Amniotic stem cell (primary cell): ENCODE measurements around the gene ZNF438.

Experiments
- DNase-seq: peaks from one replicate; lab custom pipeline; 2025; lab: John Stamatoyannopoulos, UW

The ZNF438 gene

GRCh38 chr10:31014161-31014875 is 17.3 kb downstream of the ZNF438 start:
- no peak for DNase-seq

- no peak for DNase-seq
These were observed 18.3 kb downstream of the ZNF438 start for GRCh38 chr10:31013331-31013730.

- DNase-seq: no peak
These were observed 20.0 kb downstream of the ZNF438 start for GRCh38 chr10:31011665-31012022.

- DNase-seq: no peak
These were observed 20.5 kb downstream of the ZNF438 start for GRCh38 chr10:31011017-31011664.

GRCh38 chr10:31010062-31010461 is 21.6 kb downstream of the ZNF438 start:
- no peak for DNase-seq

- no peak for DNase-seq
These were observed 25.8 kb downstream of the ZNF438 start for GRCh38 chr10:31005895-31006294.

- DNase-seq: peak; percentile 8
These were observed 27.0 kb downstream of the ZNF438 start for GRCh38 chr10:31004611-31005193.

GRCh38 chr10:31001740-31002139 is 29.9 kb downstream of the ZNF438 start:
- DNase-seq: no peak

- DNase-seq: no peak
These were observed 30.8 kb downstream of the ZNF438 start for GRCh38 chr10:31000867-31001266.

GRCh38 chr10:31000071-31000782 is 31.4 kb downstream of the ZNF438 start:
- DNase-seq: no peak

GRCh38 chr10:30999070-30999712 is 32.5 kb downstream of the ZNF438 start:
- no peak for DNase-seq

- no peak for DNase-seq
These were observed 34.0 kb downstream of the ZNF438 start for GRCh38 chr10:30997536-30998235.

GRCh38 chr10:30996481-30997005 is 35.1 kb downstream of the ZNF438 start:
- DNase-seq: no peak

GRCh38 chr10:30995081-30995770 is 36.4 kb downstream of the ZNF438 start:
- no peak for DNase-seq

- no peak for DNase-seq
These were observed 38.5 kb downstream of the ZNF438 start for GRCh38 chr10:30993155-30993554.

- no peak for DNase-seq
These were observed 39.0 kb downstream of the ZNF438 start for GRCh38 chr10:30992681-30993080.

GRCh38 chr10:30991647-30992011 is 40.0 kb downstream of the ZNF438 start:
- DNase-seq: no peak

- no peak for DNase-seq
These were observed 40.6 kb downstream of the ZNF438 start for GRCh38 chr10:30990971-30991646.

- DNase-seq: no peak
These were observed 41.3 kb downstream of the ZNF438 start for GRCh38 chr10:30990351-30990750.

GRCh38 chr10:30988831-30989435 is 42.7 kb downstream of the ZNF438 start:
- DNase-seq: no peak
